AG09319 (cell line): ENCODE measurements around the gene TMEM184A.

Source experiments
- DNase-seq: peaks from one replicate; pipeline ENCODE4 v3.0.0-alpha.2; 2010; ENCODE audit warnings: low read depth; ENCODE audit errors: extremely low read depth
- TF ChIP-seq, protein P1 (sequence below): IDR thresholded peaks from 2 replicates; pipeline ENCODE4 v1.5.1; 2011; ENCODE audit warnings: low read depth, mild to moderate bottlenecking, inconsistent platforms, low read length, moderate library complexity

The TMEM184A gene

GRCh38 chr7:1566687-1567048 is 10.7 kb upstream of the TMEM184A start:
- TF ChIP-seq, protein P1, sequence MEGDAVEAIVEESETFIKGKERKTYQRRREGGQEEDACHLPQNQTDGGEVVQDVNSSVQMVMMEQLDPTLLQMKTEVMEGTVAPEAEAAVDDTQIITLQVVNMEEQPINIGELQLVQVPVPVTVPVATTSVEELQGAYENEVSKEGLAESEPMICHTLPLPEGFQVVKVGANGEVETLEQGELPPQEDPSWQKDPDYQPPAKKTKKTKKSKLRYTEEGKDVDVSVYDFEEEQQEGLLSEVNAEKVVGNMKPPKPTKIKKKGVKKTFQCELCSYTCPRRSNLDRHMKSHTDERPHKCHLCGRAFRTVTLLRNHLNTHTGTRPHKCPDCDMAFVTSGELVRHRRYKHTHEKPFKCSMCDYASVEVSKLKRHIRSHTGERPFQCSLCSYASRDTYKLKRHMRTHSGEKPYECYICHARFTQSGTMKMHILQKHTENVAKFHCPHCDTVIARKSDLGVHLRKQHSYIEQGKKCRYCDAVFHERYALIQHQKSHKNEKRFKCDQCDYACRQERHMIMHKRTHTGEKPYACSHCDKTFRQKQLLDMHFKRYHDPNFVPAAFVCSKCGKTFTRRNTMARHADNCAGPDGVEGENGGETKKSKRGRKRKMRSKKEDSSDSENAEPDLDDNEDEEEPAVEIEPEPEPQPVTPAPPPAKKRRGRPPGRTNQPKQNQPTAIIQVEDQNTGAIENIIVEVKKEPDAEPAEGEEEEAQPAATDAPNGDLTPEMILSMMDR: no peak
- DNase-seq: no peak

DNA sequence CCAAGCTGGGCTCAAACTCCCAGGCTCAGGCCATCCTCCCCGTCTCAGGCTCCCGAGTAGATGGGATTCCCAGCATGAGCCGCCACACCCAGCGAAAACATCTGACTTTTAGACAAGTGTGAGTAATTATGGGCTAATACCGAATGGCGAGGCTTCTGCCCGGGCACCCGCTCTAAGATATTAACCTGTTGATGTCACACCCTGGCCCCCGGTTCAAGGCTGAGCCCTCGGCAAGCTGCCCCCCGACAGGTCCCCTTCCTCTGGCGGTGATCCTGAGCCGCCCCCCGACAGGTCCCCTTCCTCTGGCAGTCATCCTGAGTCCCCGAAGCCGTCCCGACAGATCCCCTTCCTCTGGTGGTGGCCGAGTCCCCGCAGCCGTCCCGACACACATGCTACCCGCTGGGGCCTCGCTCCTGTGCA is 8.6 kb upstream of the TMEM184A start:
- no peak for DNase-seq
- TF ChIP-seq, protein P1: no peak

GRCh38 chr7:1563981-1564602 is 8.1 kb upstream of the TMEM184A start:
- TF ChIP-seq, protein P1: no peak
- no peak for DNase-seq

DNA sequence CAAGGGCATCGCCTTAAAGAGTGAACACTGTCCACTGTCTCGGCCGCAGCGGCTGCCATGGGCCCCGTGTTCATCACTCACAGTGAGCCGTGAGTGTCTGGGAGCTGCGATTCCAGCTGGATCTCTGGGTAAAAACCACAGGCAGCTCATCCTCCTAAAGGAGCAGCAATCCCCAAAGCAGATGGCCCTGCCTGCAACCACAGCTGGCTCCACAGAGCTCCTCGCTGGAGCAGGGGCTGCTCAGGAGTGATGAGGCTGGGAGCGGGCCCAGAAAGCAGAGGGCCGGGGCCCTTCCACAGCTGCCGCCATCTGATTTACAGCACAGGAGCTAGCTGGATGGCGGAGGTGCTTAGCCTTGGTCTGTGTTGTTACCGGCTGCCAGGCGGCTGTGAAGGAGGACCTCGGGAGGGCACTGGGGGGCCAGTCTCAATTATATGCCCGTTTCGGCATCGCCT is 6.6 kb upstream of the TMEM184A start:
- no peak for DNase-seq

GRCh38 chr7:1562116-1562515 is 6.1 kb upstream of the TMEM184A start:
- TF ChIP-seq, protein P1: no peak
- DNase-seq: no peak

More for the DNA sequence above, 6.6 kb upstream of the TMEM184A start:
- TF ChIP-seq, protein P1: no peak

DNA sequence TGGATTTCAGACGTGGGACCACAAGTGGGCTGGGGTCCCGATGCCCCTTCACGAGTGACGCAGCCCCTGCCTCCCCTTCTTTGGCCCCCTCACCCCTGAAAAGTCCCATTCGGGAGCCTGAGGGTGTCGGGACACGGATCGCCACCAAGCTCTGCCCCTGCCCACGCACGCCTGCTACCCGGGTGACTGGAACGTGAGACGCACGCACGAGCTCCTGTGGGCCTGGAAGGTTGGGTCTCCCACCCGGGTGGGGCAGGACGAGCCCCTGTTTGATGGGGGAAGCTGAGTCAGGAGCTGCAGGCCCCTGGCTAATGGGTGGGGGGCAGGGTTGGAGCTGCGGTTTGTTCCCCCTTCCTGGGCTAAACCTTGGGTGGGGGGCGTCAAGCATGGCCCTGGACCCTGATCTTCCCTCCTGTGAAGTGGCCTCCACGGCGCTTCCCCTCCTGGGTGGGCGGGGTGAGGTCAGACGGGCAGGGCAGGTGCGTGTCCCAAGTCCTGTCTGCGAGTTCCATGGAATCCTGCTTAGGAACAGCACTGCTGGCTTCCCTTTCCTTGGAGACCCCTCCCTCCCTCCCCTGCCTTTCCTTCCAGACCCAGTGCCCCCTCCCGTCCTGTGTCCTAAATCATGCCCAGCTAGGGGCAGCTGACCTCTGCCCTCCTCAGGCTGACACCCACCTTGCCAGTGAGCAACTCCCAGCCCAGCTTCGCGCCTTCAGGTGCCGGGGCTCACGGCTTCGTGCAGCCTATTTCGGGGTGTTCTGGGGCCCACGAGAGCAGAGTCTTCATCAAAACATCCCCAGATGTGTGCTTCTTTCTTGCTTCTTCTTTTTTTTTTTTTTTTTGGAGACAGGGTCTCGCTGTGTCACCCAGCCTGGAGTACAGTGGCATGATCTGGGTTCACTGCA is 5.3 kb upstream of the TMEM184A start:
- DNase-seq: no peak
- TF ChIP-seq, protein P1: no peak

DNA sequence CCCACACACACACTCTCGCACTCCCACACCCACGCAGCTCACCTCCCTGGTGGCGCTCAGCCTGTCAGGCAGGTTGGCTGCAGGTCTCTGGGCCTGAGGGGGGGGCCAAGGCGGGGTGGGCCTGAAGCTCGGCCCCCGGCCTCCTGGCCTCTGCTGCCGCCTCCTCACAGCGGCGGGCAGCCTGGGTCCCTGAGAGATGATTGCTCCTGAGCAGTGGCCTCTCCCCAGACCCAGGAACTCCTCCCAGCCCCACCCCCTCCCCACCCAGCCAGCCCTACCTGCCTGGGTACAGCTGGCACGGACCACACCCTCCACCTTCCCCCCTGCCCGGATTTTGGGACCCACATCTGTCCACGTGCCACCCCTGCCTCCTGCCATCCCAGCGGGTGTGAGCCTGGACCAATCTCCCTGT is 4.6 kb upstream of the TMEM184A start:
- TF ChIP-seq, protein P1: no peak
- no peak for DNase-seq
